HEK293 (cell line): ENCODE results near the gene HTR3B.

ENCODE experiments used
- BCL11A ChIP-seq: fragments of 450-650 bp; formaldehyde crosslinking; IDR thresholded peaks from 2 replicates; pipeline ENCODE4 v1.5.1; 2016; ENCODE audit warnings: low read depth, missing biosample characterization, missing genetic modification characterization
- CTCF ChIP-seq: fragments of 450-650 bp; formaldehyde crosslinking; IDR thresholded peaks from 2 replicates; pipeline ENCODE4 v1.5.1; 2016; ENCODE audit warnings: missing biosample characterization, missing genetic modification characterization
- KLF1 ChIP-seq: fragments of 450-650 bp; formaldehyde crosslinking; IDR thresholded peaks from 2 replicates; pipeline ENCODE4 v1.5.1; 2016; ENCODE audit warnings: missing biosample characterization, missing genetic modification characterization
- TSHZ1 ChIP-seq: fragments of 450-650 bp; formaldehyde crosslinking; IDR thresholded peaks from 2 replicates; pipeline ENCODE4 v1.5.1; 2016; ENCODE audit warnings: missing biosample characterization, missing genetic modification characterization, borderline replicate concordance
- ZBTB20 ChIP-seq: fragments of 450-650 bp; formaldehyde crosslinking; IDR thresholded peaks from 2 replicates; pipeline ENCODE4 v1.5.1; 2016; ENCODE audit warnings: missing biosample characterization, missing genetic modification characterization
- ZNF121 ChIP-seq: fragments of 450-650 bp; formaldehyde crosslinking; IDR thresholded peaks from 2 replicates; pipeline ENCODE4 v1.5.1; 2016; ENCODE audit warnings: missing biosample characterization, missing genetic modification characterization
- ZNF16 ChIP-seq: fragments of 450-650 bp; formaldehyde crosslinking; IDR thresholded peaks from 2 replicates; pipeline ENCODE4 v1.5.1; 2016; ENCODE audit warnings: low read depth, missing biosample characterization, missing genetic modification characterization
- ZNF561 ChIP-seq: fragments of 450-650 bp; IDR thresholded peaks from 2 replicates; pipeline ENCODE4 v1.5.1; 2018; ENCODE audit warnings: missing biosample characterization, missing genetic modification characterization, borderline replicate concordance
- ZNF639 ChIP-seq: fragments of 450-650 bp; formaldehyde crosslinking; IDR thresholded peaks from 2 replicates; pipeline ENCODE4 v1.5.1; 2016; ENCODE audit warnings: missing biosample characterization, missing genetic modification characterization

DNA sequence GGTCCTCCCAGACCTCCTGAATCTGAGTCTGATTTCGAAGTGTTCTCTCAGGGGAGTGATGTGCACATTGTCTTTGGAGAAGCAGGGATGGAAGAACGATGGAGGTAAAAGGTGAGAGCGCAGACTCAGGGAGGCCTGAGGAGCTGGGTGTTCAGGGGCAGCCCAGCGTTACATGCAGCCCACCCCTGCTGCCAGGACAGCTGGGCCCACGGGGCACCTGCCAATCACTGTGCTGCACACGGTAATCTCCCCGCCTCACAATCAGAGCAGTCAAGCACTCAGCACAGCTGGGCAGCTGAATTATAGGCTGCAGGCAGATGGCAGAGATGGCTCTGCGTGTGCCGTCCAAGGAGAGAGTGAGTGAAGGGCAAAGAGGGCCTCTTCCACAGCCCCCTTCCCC lies 52.4 kb downstream of the HTR3B start:
- TF ChIP-seq KLF1 (tag by site-specific recombination) (no peak), BCL11A (no peak), ZBTB20 (tag by site-specific recombination) (no peak), TSHZ1 (no peak), CTCF (tag by site-specific recombination) (no peak), ZNF16 (no peak), ZNF121 (tag by site-specific recombination) (no peak), ZNF561 (no peak), ZNF639 (no peak)
